ENCODE measurements around the gene MRPL2.

MRPL2 gene

DNA sequence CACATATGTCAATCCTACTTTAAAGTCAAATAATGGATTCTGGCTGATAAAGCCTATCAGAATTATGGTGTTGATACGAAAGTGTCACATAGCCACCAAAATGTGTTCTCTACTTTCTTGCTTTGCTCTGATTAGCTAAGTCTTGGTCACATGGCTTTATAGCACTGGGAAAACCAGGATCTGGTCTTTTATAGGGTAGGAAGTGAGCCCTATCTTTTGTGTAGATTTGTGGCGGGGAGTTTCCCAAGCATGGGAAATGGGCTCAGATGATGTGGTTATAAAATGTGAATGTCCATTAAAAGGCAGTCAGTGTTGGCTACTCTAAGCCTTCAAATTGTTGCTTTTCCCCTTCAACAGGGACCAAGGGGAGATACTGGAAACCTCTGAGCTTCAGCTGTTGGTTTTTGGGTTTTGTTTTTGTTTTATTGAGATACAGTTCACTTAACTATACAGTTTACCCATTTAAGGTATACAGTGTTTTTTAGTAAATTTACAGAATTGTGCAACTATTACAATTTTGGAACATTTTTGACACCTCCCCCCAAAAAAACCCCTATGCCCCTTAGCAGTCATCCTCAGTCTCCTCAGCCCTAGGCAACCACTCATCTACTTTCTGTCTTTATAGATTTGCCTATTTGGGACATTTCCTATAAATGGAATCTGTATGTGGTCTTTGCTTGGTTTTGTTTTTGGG, 25.6 kb downstream of the MRPL2 start:
- TF ChIP-seq, protein P1, sequence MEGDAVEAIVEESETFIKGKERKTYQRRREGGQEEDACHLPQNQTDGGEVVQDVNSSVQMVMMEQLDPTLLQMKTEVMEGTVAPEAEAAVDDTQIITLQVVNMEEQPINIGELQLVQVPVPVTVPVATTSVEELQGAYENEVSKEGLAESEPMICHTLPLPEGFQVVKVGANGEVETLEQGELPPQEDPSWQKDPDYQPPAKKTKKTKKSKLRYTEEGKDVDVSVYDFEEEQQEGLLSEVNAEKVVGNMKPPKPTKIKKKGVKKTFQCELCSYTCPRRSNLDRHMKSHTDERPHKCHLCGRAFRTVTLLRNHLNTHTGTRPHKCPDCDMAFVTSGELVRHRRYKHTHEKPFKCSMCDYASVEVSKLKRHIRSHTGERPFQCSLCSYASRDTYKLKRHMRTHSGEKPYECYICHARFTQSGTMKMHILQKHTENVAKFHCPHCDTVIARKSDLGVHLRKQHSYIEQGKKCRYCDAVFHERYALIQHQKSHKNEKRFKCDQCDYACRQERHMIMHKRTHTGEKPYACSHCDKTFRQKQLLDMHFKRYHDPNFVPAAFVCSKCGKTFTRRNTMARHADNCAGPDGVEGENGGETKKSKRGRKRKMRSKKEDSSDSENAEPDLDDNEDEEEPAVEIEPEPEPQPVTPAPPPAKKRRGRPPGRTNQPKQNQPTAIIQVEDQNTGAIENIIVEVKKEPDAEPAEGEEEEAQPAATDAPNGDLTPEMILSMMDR (IDR thresholded peaks at IDR 0.05; ENCODE audit: low read depth, low read length): no peak
- no peak overlapping the region for H3K4me3 ChIP-seq (replicated peaks in 1 of 2; ENCODE audit: low read depth in 2 of 2, low read length in 2 of 2)
- no peak for DNase-seq (ENCODE audit: low read depth in 2 of 2)

DNA sequence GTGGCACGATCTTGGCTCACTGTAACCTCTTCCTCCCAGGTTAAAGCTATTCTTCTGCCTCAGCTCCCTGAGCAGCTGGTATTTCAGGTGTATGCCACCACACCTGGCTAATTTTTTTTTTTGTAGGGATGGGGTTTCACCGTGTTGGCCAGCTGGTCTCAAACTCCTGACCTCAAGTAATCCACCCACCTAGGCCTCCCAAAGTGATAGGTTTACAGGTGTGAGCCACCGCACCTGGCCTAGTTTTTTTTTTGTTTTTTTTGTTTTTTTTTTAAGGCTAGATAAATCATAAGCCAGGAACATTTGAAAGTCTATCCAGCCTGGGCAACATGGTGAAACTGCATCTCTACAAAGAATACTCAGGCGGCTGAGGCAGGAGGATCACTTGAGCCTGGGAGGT, 26.9 kb downstream of the MRPL2 start:
- no peak for DNase-seq (ENCODE audit: low read depth in 2 of 2)
- TF ChIP-seq, protein P1 (IDR thresholded peaks at IDR 0.05; ENCODE audit: low read depth, low read length): no peak
- no peak overlapping the region for H3K4me3 ChIP-seq (replicated peaks in 1 of 2; ENCODE audit: low read depth in 2 of 2, low read length in 2 of 2)

DNA sequence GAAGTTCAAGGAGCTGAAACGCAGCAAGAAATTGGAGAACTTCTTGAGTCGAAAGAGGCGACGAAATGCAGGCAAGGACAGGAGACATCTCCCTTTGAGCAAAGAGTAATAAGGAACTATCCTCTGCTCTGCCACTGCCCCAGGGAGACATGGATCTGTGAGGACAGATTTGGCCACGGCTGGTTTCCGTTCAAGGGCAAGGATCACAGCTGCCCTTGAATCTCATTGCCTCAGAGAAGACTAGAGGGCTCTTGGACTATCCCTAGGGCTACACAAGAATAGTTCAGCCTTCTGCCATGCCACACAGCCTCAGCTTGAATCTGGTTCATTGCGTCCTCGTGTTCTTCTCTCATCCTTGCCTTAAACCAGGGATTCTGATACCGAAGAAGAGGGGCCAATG, 30.1 kb downstream of the MRPL2 start:
- no peak for DNase-seq (ENCODE audit: low read depth in 2 of 2)
- H3K4me3 ChIP-seq (replicated peaks in 1 of 2; ENCODE audit: low read depth in 2 of 2, low read length in 2 of 2): no peak overlapping the region
- TF ChIP-seq, protein P1 (IDR thresholded peaks at IDR 0.05; ENCODE audit: low read depth, low read length): no peak

DNA sequence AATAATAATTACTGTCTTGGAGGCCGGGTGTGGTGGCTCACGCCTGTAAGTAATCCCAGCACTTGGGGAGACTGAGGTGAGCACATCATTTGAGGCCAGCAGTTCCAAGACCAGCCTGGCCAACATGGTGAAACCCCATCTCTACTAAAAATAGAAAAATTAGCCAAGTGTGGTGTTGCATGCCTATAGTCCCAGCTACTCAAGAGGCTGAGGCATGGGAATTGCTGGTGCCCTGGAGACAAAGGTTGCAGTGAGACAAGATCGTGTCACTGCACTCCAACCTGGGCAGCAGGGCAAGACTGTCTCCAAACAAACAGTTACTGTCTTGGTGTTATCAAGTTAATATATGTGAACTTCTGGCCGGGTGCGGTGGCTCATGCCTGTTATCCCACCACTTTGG, 32.9 kb downstream of the MRPL2 start:
- H3K4me3 ChIP-seq (replicated peaks in 1 of 2; ENCODE audit: low read depth in 2 of 2, low read length in 2 of 2): no peak overlapping the region
- DNase-seq (ENCODE audit: low read depth in 2 of 2): no peak
- TF ChIP-seq, protein P1 (IDR thresholded peaks at IDR 0.05; ENCODE audit: low read depth, low read length): no peak

DNA sequence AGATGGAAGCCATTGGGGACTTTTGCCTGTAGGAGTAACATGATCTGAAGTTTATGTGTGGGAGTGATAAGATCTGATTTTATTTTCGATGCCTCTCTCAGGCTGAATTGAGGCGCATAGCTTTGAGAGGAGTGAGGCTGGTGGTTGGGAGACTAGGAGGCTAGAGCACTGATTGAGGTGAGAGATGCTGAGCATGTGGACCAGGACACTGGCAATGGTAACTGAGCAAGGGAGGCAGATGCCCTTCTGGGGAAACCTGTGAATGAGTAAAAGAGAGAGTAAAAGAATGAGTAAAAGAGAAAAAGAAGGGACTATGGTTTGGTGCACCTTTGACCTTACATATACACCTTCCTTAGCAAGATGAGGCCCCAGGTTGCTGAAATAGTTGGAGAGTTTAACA, 34.8 kb downstream of the MRPL2 start:
- no peak overlapping the region for H3K4me3 ChIP-seq (replicated peaks in 1 of 2; ENCODE audit: low read depth in 2 of 2, low read length in 2 of 2)
- no peak for DNase-seq (ENCODE audit: low read depth in 2 of 2)
- TF ChIP-seq, protein P1 (IDR thresholded peaks at IDR 0.05; ENCODE audit: low read depth, low read length): no peak

DNA sequence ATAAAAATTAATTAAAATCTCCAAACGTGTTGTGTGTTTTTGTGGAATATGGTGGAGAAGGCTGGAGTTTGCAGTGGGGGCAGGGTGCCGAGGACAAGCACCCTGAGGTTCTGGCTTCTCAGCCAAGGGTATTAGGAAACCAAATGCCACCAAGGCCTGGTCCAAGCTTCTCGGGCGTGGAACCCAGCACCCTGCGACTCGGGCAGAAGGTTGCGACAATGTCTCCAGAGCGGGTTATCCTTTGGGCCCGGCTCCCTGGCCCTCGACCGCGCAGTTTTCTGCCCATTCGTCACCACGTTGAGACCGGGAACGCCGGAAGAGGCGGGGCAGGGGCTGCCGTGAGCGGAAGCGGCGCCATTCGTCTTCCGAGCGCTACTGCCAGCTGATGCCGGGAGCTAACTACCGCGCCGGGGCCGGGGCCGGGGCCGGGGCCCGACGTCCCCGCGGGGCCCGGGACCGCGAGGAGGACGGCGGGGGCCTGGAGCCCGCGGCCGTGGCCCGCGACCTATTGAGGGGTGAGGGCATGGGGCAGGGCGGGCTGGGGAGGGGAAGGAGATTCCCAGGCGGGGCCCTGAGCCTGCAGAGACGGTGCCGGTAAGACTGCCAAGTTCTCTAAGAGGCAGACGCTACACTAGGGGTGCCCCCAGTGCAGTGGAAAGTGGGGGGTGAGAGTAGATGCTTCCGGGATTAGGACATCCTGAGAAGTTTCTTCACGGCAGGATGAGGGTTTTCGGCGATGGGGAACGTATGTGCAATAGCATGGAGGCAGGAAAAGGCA, 37.8 kb downstream of the MRPL2 start, which contains the start of gene RRP36:
Gene RRP36, plus strand, starts transcription at position 354 of the 778 bp plus-strand sequence. Its CDS starts 32 bp downstream, at position 386.
- peak within 1 kb of the TSS; percentile 96 to 98 for H3K4me3 ChIP-seq (replicated peaks in 1 of 2; ENCODE audit: low read depth in 2 of 2, low read length in 2 of 2)

More for the DNA sequence above, 37.8 kb downstream of the MRPL2 start, which contains the start of gene RRP36:
- DNase-seq (ENCODE audit: low read depth in 2 of 2): peak; percentile 71 to 73
- TF ChIP-seq, protein P1 (IDR thresholded peaks at IDR 0.05; ENCODE audit: low read depth, low read length): no peak
